GM21825 (cell line): Measurements from ENCODE around the gene NRG2.

ENCODE experiments used
- ATAC-seq: cut with Tn5 transposase; IDR thresholded peaks from one replicate; pipeline ENCODE4 v1.9.1; 2021; ENCODE audit warnings: mild to moderate bottlenecking, moderate library complexity; ENCODE audit not compliant: unreplicated experiment

The NRG2 gene

GRCh38 chr5:140042643-140043507, at the start of gene NRG2:
TSS of gene NRG2 (minus strand) at chr5:140043299.
- ATAC-seq: peak; percentile 55

GRCh38 chr5:140090251-140090650, 47.2 kb upstream of the NRG2 start:
- no peak for ATAC-seq

GRCh38 chr5:140084541-140084940, 41.4 kb upstream of the NRG2 start:
- no peak for ATAC-seq

- no peak for ATAC-seq
Observed at GRCh38 chr5:140083650-140084049, 40.6 kb upstream of the NRG2 start.

- no peak for ATAC-seq
Observed at GRCh38 chr5:140083120-140083519, 40.0 kb upstream of the NRG2 start.

GRCh38 chr5:140076788-140077187, 33.7 kb upstream of the NRG2 start:
- ATAC-seq: no peak

GRCh38 chr5:140076142-140076541, 33.0 kb upstream of the NRG2 start:
- no peak for ATAC-seq

- ATAC-seq: no peak
Observed at GRCh38 chr5:140075371-140075770, 32.3 kb upstream of the NRG2 start.

GRCh38 chr5:140073296-140073695, 30.2 kb upstream of the NRG2 start:
- ATAC-seq: no peak

GRCh38 chr5:140072812-140073211, 29.7 kb upstream of the NRG2 start:
- no peak for ATAC-seq

GRCh38 chr5:140060816-140061215, 17.7 kb upstream of the NRG2 start:
- ATAC-seq: no peak

GRCh38 chr5:140058212-140058932, 15.3 kb upstream of the NRG2 start:
- ATAC-seq: no peak

GRCh38 chr5:140056880-140057279, 13.8 kb upstream of the NRG2 start:
- no peak for ATAC-seq

GRCh38 chr5:140055152-140055551, 12.1 kb upstream of the NRG2 start:
- no peak for ATAC-seq

GRCh38 chr5:140054086-140054689, 11.1 kb upstream of the NRG2 start:
- ATAC-seq: no peak

- no peak for ATAC-seq
Observed at GRCh38 chr5:140051950-140052349, 8.9 kb upstream of the NRG2 start.

GRCh38 chr5:140049713-140050112, 6.6 kb upstream of the NRG2 start:
- ATAC-seq: no peak

GRCh38 chr5:140049205-140049604, 6.1 kb upstream of the NRG2 start:
- ATAC-seq: no peak

- ATAC-seq: no peak
Observed at GRCh38 chr5:140044041-140044440, 942 bp upstream of the NRG2 start.

- peak; percentile 20 for ATAC-seq
Observed at GRCh38 chr5:140043508-140043872, 391 bp upstream of the NRG2 start.

GRCh38 chr5:140042393-140042642, 781 bp downstream of the NRG2 start:
- no peak for ATAC-seq
